DOHH2 (cell line): ENCODE results near the gene NIM1K.

Experiments used
- H3F3A ChIP-seq: fragments of 200-600 bp; sonication (generic), shearing (Covaris generic); 2 replicates; pipeline ENCODE4 v1.6.0; 2016; ENCODE audit warnings: antibody characterized with exemption, mild to moderate bottlenecking; ENCODE audit not compliant: control insufficient read depth, insufficient read depth
- H3K27ac ChIP-seq: fragments of 200-600 bp; sonication (generic); 2 replicates; pipeline ENCODE4 v1.5.1; 2014; ENCODE audit warnings: low read depth, mild to moderate bottlenecking, low read length, moderate library complexity
- H3K27me3 ChIP-seq: fragments of 200-600 bp; sonication (generic); 2 replicates; pipeline ENCODE4 v1.6.1; 2014; ENCODE audit warnings: mild to moderate bottlenecking, low read length, mixed read lengths; ENCODE audit not compliant: control insufficient read depth
- H3K36me3 ChIP-seq: fragments of 200-600 bp; sonication (generic); 2 replicates; pipeline ENCODE4 v1.6.1; 2014; ENCODE audit warnings: mild to moderate bottlenecking, low read length, moderate library complexity, mixed read lengths; ENCODE audit not compliant: control insufficient read depth
- H3K4me1 ChIP-seq: fragments of 200-600 bp; sonication (generic); 2 replicates; pipeline ENCODE4 v1.6.1; 2014; ENCODE audit warnings: mild to moderate bottlenecking, low read length, mixed read lengths; ENCODE audit not compliant: control insufficient read depth
- H3K4me2 ChIP-seq: fragments of 200-600 bp; sonication (generic); 2 replicates; pipeline ENCODE4 v1.6.0; 2014; ENCODE audit warnings: mild to moderate bottlenecking, low read length, moderate library complexity
- H3K4me3 ChIP-seq: fragments of 200-600 bp; sonication (generic); 2 replicates; pipeline ENCODE4 v1.5.1; 2014; ENCODE audit warnings: mild to moderate bottlenecking, low read length, mixed read lengths
- H3K79me2 ChIP-seq: fragments of 200-600 bp; sonication (generic); 2 replicates; pipeline ENCODE4 v1.6.1; 2014; ENCODE audit warnings: mild to moderate bottlenecking, low read length, mixed read lengths; ENCODE audit not compliant: control insufficient read depth
- H3K9me2 ChIP-seq: fragments of 200-600 bp; sonication (generic); replicated peaks from 2 replicates; pipeline ENCODE4 v1.6.1; 2014; ENCODE audit warnings: mild to moderate bottlenecking, low read length, mixed read lengths; ENCODE audit not compliant: control insufficient read depth
- H3K9me3 ChIP-seq: fragments of 200-600 bp; sonication (generic); 2 replicates; pipeline ENCODE4 v1.6.1; 2014; ENCODE audit warnings: antibody characterized with exemption, low read length, mixed read lengths; ENCODE audit not compliant: control insufficient read depth, insufficient read depth
- H4K20me1 ChIP-seq: fragments of 200-600 bp; sonication (generic); 2 replicates; pipeline ENCODE4 v1.6.0; 2014; ENCODE audit warnings: low read depth, mild to moderate bottlenecking, antibody characterized with exemption, low read length, moderate library complexity; ENCODE audit not compliant: control insufficient read depth, insufficient read depth
- EZH2phosphoT487 ChIP-seq: fragments of 200-600 bp; sonication (generic); IDR thresholded peaks from 2 replicates; pipeline ENCODE4 v1.6.1; 2017; ENCODE audit warnings: borderline replicate concordance, mild to moderate bottlenecking, antibody characterized with exemption, low read length, moderate library complexity, mixed read lengths
- TF ChIP-seq, protein P1 (sequence below): fragments of 200-600 bp; sonication (generic); IDR thresholded peaks from one replicate; pipeline ENCODE4 v1.5.1; 2014; ENCODE audit warnings: antibody characterized with exemption, mild to moderate bottlenecking, low read depth, low read length; ENCODE audit not compliant: poor library complexity, severe bottlenecking

Gene NIM1K

GRCh38 chr5:43193181-43193893, 1.3 kb downstream of the NIM1K start:
- Histone ChIP-seq H3K36me3 (no peaks in the 10 kb centered on the region), H3K4me1 (peaks cover 25% of the 10 kb centered on the region), H4K20me1 (no peaks in the 10 kb centered on the region), H3K27ac (no peak overlapping the region), H3K4me2 (peak overlapping the region; percentile 70), H3K9me2 (no peaks in the 10 kb centered on the region), H3K79me2 (no peaks in the 10 kb centered on the region), H3K27me3 (peaks cover 42% of the 10 kb centered on the region), H3K4me3 (peak overlapping the region; percentile 70), H3K9me3 (no peaks in the 10 kb centered on the region), H3F3A (peaks cover 5% of the 10 kb centered on the region; the same call in 1 of the 2 replicates)
- TF ChIP-seq, protein P1, sequence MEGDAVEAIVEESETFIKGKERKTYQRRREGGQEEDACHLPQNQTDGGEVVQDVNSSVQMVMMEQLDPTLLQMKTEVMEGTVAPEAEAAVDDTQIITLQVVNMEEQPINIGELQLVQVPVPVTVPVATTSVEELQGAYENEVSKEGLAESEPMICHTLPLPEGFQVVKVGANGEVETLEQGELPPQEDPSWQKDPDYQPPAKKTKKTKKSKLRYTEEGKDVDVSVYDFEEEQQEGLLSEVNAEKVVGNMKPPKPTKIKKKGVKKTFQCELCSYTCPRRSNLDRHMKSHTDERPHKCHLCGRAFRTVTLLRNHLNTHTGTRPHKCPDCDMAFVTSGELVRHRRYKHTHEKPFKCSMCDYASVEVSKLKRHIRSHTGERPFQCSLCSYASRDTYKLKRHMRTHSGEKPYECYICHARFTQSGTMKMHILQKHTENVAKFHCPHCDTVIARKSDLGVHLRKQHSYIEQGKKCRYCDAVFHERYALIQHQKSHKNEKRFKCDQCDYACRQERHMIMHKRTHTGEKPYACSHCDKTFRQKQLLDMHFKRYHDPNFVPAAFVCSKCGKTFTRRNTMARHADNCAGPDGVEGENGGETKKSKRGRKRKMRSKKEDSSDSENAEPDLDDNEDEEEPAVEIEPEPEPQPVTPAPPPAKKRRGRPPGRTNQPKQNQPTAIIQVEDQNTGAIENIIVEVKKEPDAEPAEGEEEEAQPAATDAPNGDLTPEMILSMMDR, result no peak
- no peak for TF ChIP-seq EZH2phosphoT487

GRCh38 chr5:43193894-43194265, 1.9 kb downstream of the NIM1K start:
- Histone ChIP-seq H3K4me3 (no peak overlapping the region), H3K79me2 (no peaks in the 10 kb centered on the region), H3F3A (peaks cover 5% of the 10 kb centered on the region; the same call in 1 of the 2 replicates), H3K4me2 (no peak overlapping the region), H3K9me3 (no peaks in the 10 kb centered on the region), H3K9me2 (no peaks in the 10 kb centered on the region), H4K20me1 (no peaks in the 10 kb centered on the region), H3K27ac (no peak overlapping the region), H3K4me1 (peaks cover 25% of the 10 kb centered on the region), H3K36me3 (no peaks in the 10 kb centered on the region), H3K27me3 (peaks cover 42% of the 10 kb centered on the region)
- TF ChIP-seq EZH2phosphoT487, result no peak
- TF ChIP-seq, protein P1, result no peak

GRCh38 chr5:43195670-43196265, 3.7 kb downstream of the NIM1K start:
- H3K36me3 ChIP-seq, result no peaks in the 10 kb centered on the region
- H3K27ac ChIP-seq, result no peak overlapping the region
- no peaks in the 10 kb centered on the region for H3K79me2 ChIP-seq
- TF ChIP-seq, protein P1, result no peak
- no peak for TF ChIP-seq EZH2phosphoT487
- no peak overlapping the region for H3K4me2 ChIP-seq
- peaks cover 25% of the 10 kb centered on the region for H3K4me1 ChIP-seq
- no peak overlapping the region for H3K4me3 ChIP-seq
- H4K20me1 ChIP-seq, result no peaks in the 10 kb centered on the region
- H3K9me2 ChIP-seq, result no peaks in the 10 kb centered on the region
- H3K27me3 ChIP-seq, result peaks cover 36% of the 10 kb centered on the region
- H3F3A ChIP-seq, result no peaks in the 10 kb centered on the region
- H3K9me3 ChIP-seq, result no peaks in the 10 kb centered on the region
